ENCODE data around the gene EML4. TPM values are rescaled to one million over a fixed set of nuclear protein-coding genes. Genes with fewer than 3 reads are reported as not detected.
A peak's percentile ranks its signal among the peaks of the same experiment; 100 is the strongest.

EML4 gene
- total and polyA plus RNA-seq, 4 donors: 22.6 to 85.8 (median 54.4) TPM

- peak; percentile 35 to 67 (median 60) for DNase-seq
- Histone ChIP-seq H3K36me3 (ENCODE audit: control insufficient read depth in 4 of 4, insufficient read depth in 4 of 4, low read length in 4 of 4) (no peaks in the 10 kb centered on the region), H3K9ac (ENCODE audit: insufficient read depth in 1 of 2, low read length in 2 of 2) (peak overlapping the region; percentile 19 to 73), H3K27me3 (ENCODE audit: control insufficient read depth in 3 of 3, insufficient read depth in 3 of 3, low read length in 2 of 3) (no peaks in the 10 kb centered on the region), H3K4me1 (ENCODE audit: control insufficient read depth in 5 of 5, insufficient read depth in 5 of 5, low read length in 5 of 5) (peaks cover 0 to 18% (median 9%) of the 10 kb centered on the region in 5 donors), H3K4me3 (no peak overlapping the region), H3K27ac (ENCODE audit: low read depth in 1 of 2, low read length in 1 of 2) (no peak overlapping the region), H3K9me3 (ENCODE audit: control insufficient read depth in 4 of 4, insufficient read depth in 3 of 4, low read length in 3 of 4) (no peaks in the 10 kb centered on the region)
- no peak for ATAC-seq (ENCODE audit: insufficient read depth, low FRiP score)
- WGBS, 2 donors: 54 to 69% methylated on average over 5 of the region's 5 CpGs
- no peak for TF ChIP-seq CTCF (IDR thresholded peaks at IDR 0.05; ENCODE audit: control extremely low read depth, extremely low read depth)
Observed at GRCh38 chr2:42233976-42234441, 64.9 kb downstream of the EML4 start.

GRCh38 chr2:42236911-42237310 is 67.8 kb downstream of the EML4 start:
- H3K36me3 ChIP-seq (ENCODE audit: control insufficient read depth in 4 of 4, insufficient read depth in 4 of 4, low read length in 4 of 4): no peaks in the 10 kb centered on the region
- DNase-seq (no peak), ATAC-seq (ENCODE audit: insufficient read depth, low FRiP score) (no peak)
- H3K27me3 ChIP-seq (ENCODE audit: control insufficient read depth in 3 of 3, insufficient read depth in 3 of 3, low read length in 2 of 3): no peaks in the 10 kb centered on the region
- H3K9ac ChIP-seq (ENCODE audit: insufficient read depth in 1 of 2, low read length in 2 of 2): no peak overlapping the region
- H3K4me3 ChIP-seq: no peak overlapping the region
- TF ChIP-seq CTCF (IDR thresholded peaks at IDR 0.05; ENCODE audit: control extremely low read depth, extremely low read depth): no peak
- H3K4me1 ChIP-seq (ENCODE audit: control insufficient read depth in 5 of 5, insufficient read depth in 5 of 5, low read length in 5 of 5): peaks cover 0 to 16% (median 15%) of the 10 kb centered on the region in 5 donors
- H3K9me3 ChIP-seq (ENCODE audit: control insufficient read depth in 4 of 4, insufficient read depth in 3 of 4, low read length in 3 of 4): no peaks in the 10 kb centered on the region
- 100% methylated on average over 2 of the region's 2 CpGs for WGBS, 2 donors
- H3K27ac ChIP-seq (ENCODE audit: low read depth in 1 of 2, low read length in 1 of 2): no peak overlapping the region

- Histone ChIP-seq H3K27me3 (ENCODE audit: control insufficient read depth in 3 of 3, insufficient read depth in 3 of 3, low read length in 2 of 3) (no peaks in the 10 kb centered on the region), H3K4me3 (no peak overlapping the region), H3K36me3 (ENCODE audit: control insufficient read depth in 4 of 4, insufficient read depth in 4 of 4, low read length in 4 of 4) (no peaks in the 10 kb centered on the region), H3K9me3 (ENCODE audit: control insufficient read depth in 4 of 4, insufficient read depth in 3 of 4, low read length in 3 of 4) (no peaks in the 10 kb centered on the region), H3K9ac (ENCODE audit: insufficient read depth in 1 of 2, low read length in 2 of 2) (no peak overlapping the region), H3K27ac (ENCODE audit: low read depth in 1 of 2, low read length in 1 of 2) (no peak overlapping the region), H3K4me1 (ENCODE audit: control insufficient read depth in 5 of 5, insufficient read depth in 5 of 5, low read length in 5 of 5) (peaks cover 0 to 14% (median 13%) of the 10 kb centered on the region in 5 donors)
- WGBS, 2 donors: 62 to 79% methylated on average over 7 of the region's 7 CpGs
- ATAC-seq (ENCODE audit: insufficient read depth, low FRiP score) (peak; percentile 80), DNase-seq (no peak)
- peak; percentile 15 for TF ChIP-seq CTCF (IDR thresholded peaks at IDR 0.05; ENCODE audit: control extremely low read depth, extremely low read depth)
Observed at GRCh38 chr2:42238644-42239288, 69.6 kb downstream of the EML4 start.

GRCh38 chr2:42239289-42239661 is 70.1 kb downstream of the EML4 start:
- WGBS, 2 donors: 67 to 80% methylated on average over 3 of the region's 3 CpGs
- Histone ChIP-seq H3K4me3 (no peak overlapping the region), H3K27ac (ENCODE audit: low read depth in 1 of 2, low read length in 1 of 2) (no peak overlapping the region), H3K9ac (ENCODE audit: insufficient read depth in 1 of 2, low read length in 2 of 2) (no peak overlapping the region), H3K4me1 (ENCODE audit: control insufficient read depth in 5 of 5, insufficient read depth in 5 of 5, low read length in 5 of 5) (peaks cover 0 to 9% (median 8%) of the 10 kb centered on the region in 5 donors), H3K9me3 (ENCODE audit: control insufficient read depth in 4 of 4, insufficient read depth in 3 of 4, low read length in 3 of 4) (no peaks in the 10 kb centered on the region), H3K27me3 (ENCODE audit: control insufficient read depth in 3 of 3, insufficient read depth in 3 of 3, low read length in 2 of 3) (no peaks in the 10 kb centered on the region), H3K36me3 (ENCODE audit: control insufficient read depth in 4 of 4, insufficient read depth in 4 of 4, low read length in 4 of 4) (no peaks in the 10 kb centered on the region)
- DNase-seq: no peak
- no peak for TF ChIP-seq CTCF (IDR thresholded peaks at IDR 0.05; ENCODE audit: control extremely low read depth, extremely low read depth)
- no peak for ATAC-seq (ENCODE audit: insufficient read depth, low FRiP score)
